Measurements from ENCODE around the gene GRM7. TPM values are rescaled to one million over a fixed set of nuclear protein-coding genes. Genes with fewer than 3 reads are reported as not detected.

The GRM7 gene
- total and polyA plus RNA-seq, 2 donors (not counting 1 experiment from before 2014, with no cell fraction given), result not detected

DNA sequence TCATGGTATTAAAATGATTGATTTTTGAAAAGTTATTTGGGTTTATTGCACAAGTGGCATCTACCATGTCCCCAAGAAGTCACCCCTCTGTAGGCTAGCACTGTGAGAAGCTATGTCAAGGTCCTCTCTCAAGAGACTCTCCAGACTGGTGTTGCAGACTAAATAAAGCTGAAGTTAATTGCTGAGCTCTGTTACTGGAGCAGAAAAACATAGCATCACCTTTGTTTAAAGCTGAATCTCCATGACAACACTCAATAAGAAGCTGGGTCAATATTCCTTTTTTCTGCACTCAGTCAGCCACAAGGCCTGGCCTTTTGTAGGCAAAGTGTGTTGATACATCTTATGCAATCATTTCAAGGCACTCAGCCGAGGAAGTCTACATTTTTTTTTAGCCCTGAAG, 834.1 kb downstream of the GRM7 start:
- TF ChIP-seq EZH2 (IDR thresholded peaks at IDR 0.05; ENCODE audit: borderline replicate concordance, insufficient read depth, low read depth, low read length, poor library complexity, severe bottlenecking), result no peak
- TF ChIP-seq, protein P1, sequence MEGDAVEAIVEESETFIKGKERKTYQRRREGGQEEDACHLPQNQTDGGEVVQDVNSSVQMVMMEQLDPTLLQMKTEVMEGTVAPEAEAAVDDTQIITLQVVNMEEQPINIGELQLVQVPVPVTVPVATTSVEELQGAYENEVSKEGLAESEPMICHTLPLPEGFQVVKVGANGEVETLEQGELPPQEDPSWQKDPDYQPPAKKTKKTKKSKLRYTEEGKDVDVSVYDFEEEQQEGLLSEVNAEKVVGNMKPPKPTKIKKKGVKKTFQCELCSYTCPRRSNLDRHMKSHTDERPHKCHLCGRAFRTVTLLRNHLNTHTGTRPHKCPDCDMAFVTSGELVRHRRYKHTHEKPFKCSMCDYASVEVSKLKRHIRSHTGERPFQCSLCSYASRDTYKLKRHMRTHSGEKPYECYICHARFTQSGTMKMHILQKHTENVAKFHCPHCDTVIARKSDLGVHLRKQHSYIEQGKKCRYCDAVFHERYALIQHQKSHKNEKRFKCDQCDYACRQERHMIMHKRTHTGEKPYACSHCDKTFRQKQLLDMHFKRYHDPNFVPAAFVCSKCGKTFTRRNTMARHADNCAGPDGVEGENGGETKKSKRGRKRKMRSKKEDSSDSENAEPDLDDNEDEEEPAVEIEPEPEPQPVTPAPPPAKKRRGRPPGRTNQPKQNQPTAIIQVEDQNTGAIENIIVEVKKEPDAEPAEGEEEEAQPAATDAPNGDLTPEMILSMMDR (IDR thresholded peaks at IDR 0.05), result no peak
- Histone ChIP-seq H2AFZ (ENCODE audit: insufficient read depth, low read depth, low read length, poor library complexity, severe bottlenecking) (no peak overlapping the region), H3K79me2 (ENCODE audit: control insufficient read depth, insufficient read depth, low read length) (no peaks in the 10 kb centered on the region), H3K4me3 (ENCODE audit: control extremely low read depth in 1 of 5, extremely low read depth in 1 of 5, insufficient read depth in 1 of 5, low read depth in 2 of 5, low read length in 4 of 5) (no peak overlapping the region), H3K9ac (ENCODE audit: low read length) (no peak overlapping the region), H3K27me3 (replicated peaks in 1 of 4; ENCODE audit: control extremely low read depth in 1 of 4, control insufficient read depth in 3 of 4, insufficient read depth in 4 of 4, low read length in 3 of 4) (no peaks in the 10 kb centered on the region), H3K9me3 (ENCODE audit: control extremely low read depth in 1 of 3, control insufficient read depth in 2 of 3, insufficient read depth in 1 of 3, low read length in 2 of 3) (peaks cover 0 to 1% (median 0%) of the 10 kb centered on the region in 3 donors), H3K36me3 (replicated peaks in 1 of 2; ENCODE audit: control extremely low read depth in 1 of 2, control insufficient read depth in 1 of 2, extremely low read depth in 1 of 2, insufficient read depth in 2 of 2, low read length in 1 of 2) (no peaks in the 10 kb centered on the region), H4K20me1 (ENCODE audit: control insufficient read depth, insufficient read depth, low read length, poor library complexity, severe bottlenecking) (no peaks in the 10 kb centered on the region), H3K4me1 (ENCODE audit: control insufficient read depth in 2 of 2, insufficient read depth in 2 of 2, low read length in 2 of 2) (no peaks in the 10 kb centered on the region), H3K4me2 (replicated peaks; ENCODE audit: low read depth, low read length, poor library complexity, severe bottlenecking) (no peak overlapping the region), H3K27ac (ENCODE audit: low read length in 2 of 2) (no peak overlapping the region)
- POLR2A ChIA-PET, result no interaction called here
- intact Hi-C loops (cut with micrococcal nuclease), result no loop called here
- no peaks in the 10 kb centered on the region for H3K4me1 Mint-ChIP-seq
- CTCF ChIA-PET, result no interaction called here
- H3K27ac Mint-ChIP-seq, result no peak overlapping the region
- no CpG with 5 or more reads among the region's 1 CpG for WGBS (ENCODE audit: insufficient coverage)
- H3K4me3 Mint-ChIP-seq, result no peak overlapping the region
- H3K27me3 Mint-ChIP-seq, result no peaks in the 10 kb centered on the region
- DNase-seq (no peak), ATAC-seq (ENCODE audit: low read depth) (no peak)
- H3K9me3 Mint-ChIP-seq (ENCODE audit: insufficient read depth), result no peaks in the 10 kb centered on the region

DNA sequence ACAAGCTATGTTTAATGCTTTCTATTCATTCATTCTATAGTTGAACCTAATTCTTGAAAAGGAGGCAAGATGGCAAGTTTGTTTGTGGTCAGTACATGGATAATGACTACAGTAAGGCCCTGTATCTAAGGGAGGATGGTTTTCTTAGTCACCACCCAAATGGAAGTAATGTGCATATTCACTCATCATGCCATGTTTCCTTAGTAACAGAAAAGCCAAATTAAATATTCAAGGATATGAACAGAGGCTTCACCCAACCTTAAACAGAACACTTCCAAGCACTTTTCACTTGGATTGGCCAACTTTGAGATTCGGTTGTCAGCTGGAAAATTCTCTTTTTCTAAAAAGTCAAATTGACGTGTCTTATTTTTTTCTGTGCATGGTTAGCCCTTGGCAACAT, 835.4 kb downstream of the GRM7 start:
- intact Hi-C loops (cut with micrococcal nuclease), result no loop called here
- Histone ChIP-seq H4K20me1 (ENCODE audit: control insufficient read depth, insufficient read depth, low read length, poor library complexity, severe bottlenecking) (no peaks in the 10 kb centered on the region), H3K27me3 (replicated peaks in 1 of 4; ENCODE audit: control extremely low read depth in 1 of 4, control insufficient read depth in 3 of 4, insufficient read depth in 4 of 4, low read length in 3 of 4) (no peaks in the 10 kb centered on the region), H2AFZ (ENCODE audit: insufficient read depth, low read depth, low read length, poor library complexity, severe bottlenecking) (no peak overlapping the region), H3K9me3 (ENCODE audit: control extremely low read depth in 1 of 3, control insufficient read depth in 2 of 3, insufficient read depth in 1 of 3, low read length in 2 of 3) (peaks cover 0 to 1% (median 0%) of the 10 kb centered on the region in 3 donors), H3K36me3 (replicated peaks in 1 of 2; ENCODE audit: control extremely low read depth in 1 of 2, control insufficient read depth in 1 of 2, extremely low read depth in 1 of 2, insufficient read depth in 2 of 2, low read length in 1 of 2) (no peaks in the 10 kb centered on the region), H3K9ac (ENCODE audit: low read length) (no peak overlapping the region), H3K79me2 (ENCODE audit: control insufficient read depth, insufficient read depth, low read length) (no peaks in the 10 kb centered on the region), H3K4me3 (ENCODE audit: control extremely low read depth in 1 of 5, extremely low read depth in 1 of 5, insufficient read depth in 1 of 5, low read depth in 2 of 5, low read length in 4 of 5) (no peak overlapping the region), H3K4me2 (replicated peaks; ENCODE audit: low read depth, low read length, poor library complexity, severe bottlenecking) (no peak overlapping the region), H3K4me1 (ENCODE audit: control insufficient read depth in 2 of 2, insufficient read depth in 2 of 2, low read length in 2 of 2) (no peaks in the 10 kb centered on the region), H3K27ac (ENCODE audit: low read length in 2 of 2) (no peak overlapping the region)
- ATAC-seq (ENCODE audit: low read depth), result no peak
- Mint-ChIP-seq H3K4me1 (no peaks in the 10 kb centered on the region), H3K4me3 (no peak overlapping the region), H3K27ac (no peak overlapping the region), H3K9me3 (ENCODE audit: insufficient read depth) (no peaks in the 10 kb centered on the region), H3K27me3 (no peaks in the 10 kb centered on the region)
- CTCF ChIA-PET, result no interaction called here
- DNase-seq, result no peak
- POLR2A ChIA-PET, result no interaction called here
- WGBS (ENCODE audit: insufficient coverage), result 100% methylated on average over 2 of the region's 2 CpGs
- TF ChIP-seq, protein P1 (IDR thresholded peaks at IDR 0.05), result no peak
- TF ChIP-seq EZH2 (IDR thresholded peaks at IDR 0.05; ENCODE audit: borderline replicate concordance, insufficient read depth, low read depth, low read length, poor library complexity, severe bottlenecking), result no peak
